Esophagus muscularis mucosa (tissue), 4 donors: ENCODE results near the gene ZMYND10. TPM values are rescaled to one million over a fixed set of nuclear protein-coding genes. Genes with fewer than 3 reads are reported as not detected.
A peak's percentile ranks its signal among the peaks of the same experiment; 100 is the strongest.

Experiments
- DNase-seq: peaks from one replicate; pipeline ENCODE4 v3.0.0-alpha.2; 2017; ENCODE audit errors: extremely low spot score
- H3K27ac ChIP-seq, 4 donors: fragments of 200-600 bp; sonication (generic); replicated peaks in 1 of 4; 1 replicate in 3 of 4; 2 replicates in 1 of 4; pipeline ENCODE4 v1.5.1; 2016 to 2019; ENCODE audit warnings: mild to moderate bottlenecking in 1 of 4
- H3K27me3 ChIP-seq, 4 donors: fragments of 200-600 bp; sonication (generic); one replicate each; pipeline versions ENCODE4 v1.5.1 to v1.6.0; 2016 to 2019
- H3K36me3 ChIP-seq, 4 donors: fragments of 200-600 bp; sonication (generic); one replicate each; pipeline ENCODE4 v1.5.1; 2016 to 2019
- H3K4me1 ChIP-seq, 4 donors: fragments of 200-600 bp; sonication (generic); one replicate each; pipeline ENCODE4 v1.5.1; 2016 to 2019
- H3K4me3 ChIP-seq, 4 donors: fragments of 200-600 bp; sonication (generic); 1 replicate in 2 of 4; 2 replicates in 2 of 4; pipeline ENCODE4 v1.5.1; 2016 to 2019; ENCODE audit warnings: mild to moderate bottlenecking in 4 of 4, moderate library complexity in 1 of 4
- H3K9me3 ChIP-seq, 4 donors: fragments of 200-600 bp; sonication (generic); 1 replicate in 3 of 4; 2 replicates in 1 of 4; pipeline ENCODE4 v1.5.1; 2016 to 2019
- CTCF ChIP-seq, 3 experiments: fragments of 200-600 bp in 2 of 3; fragments of 450-650 bp in 1 of 3; sonication (generic) in 2 of 3; IDR thresholded peaks; one replicate each; pipeline ENCODE4 v1.5.1; 2017 to 2019; ENCODE audit warnings: antibody characterized with exemption in 3 of 3, mild to moderate bottlenecking in 2 of 3, moderate library complexity in 1 of 3
- EP300 ChIP-seq: sonication (generic); formaldehyde crosslinking; IDR thresholded peaks from one replicate; pipeline ENCODE4 v1.6.1; 2017; ENCODE audit warnings: antibody characterized with exemption
- POLR2A ChIP-seq: fragments of 450-650 bp; IDR thresholded peaks from one replicate; pipeline ENCODE4 v1.6.1; 2017; ENCODE audit warnings: antibody characterized with exemption, moderate library complexity, mild to moderate bottlenecking, low read depth
- POLR2AphosphoS5 ChIP-seq, 2 donors: sonication (generic); formaldehyde crosslinking; IDR thresholded peaks; one replicate each; pipeline ENCODE4 v1.6.1; 2017; ENCODE audit warnings: antibody characterized with exemption in 2 of 2
- whole genome bisulfite sequencing: methylation state at CpG from one replicate; pipeline ENCODE4 v1.1.5; 2018; 5-methylcytosine and 5-hydroxymethylcytosine counted together
- intact Hi-C: fragments of 100-400 bp; cut with DNase I; formaldehyde crosslinking; loops from one replicate; pipeline ENCODE4 v1.15.1; 2023
- total RNA-seq, 4 donors: library from RNA; depleted of rRNA; stranded (reverse); fragments of >200 nt; gene quantifications; one replicate each; pipeline versions ENCODE4 v1.1.0 to v1.2.1, GENCODE V29; 2016

ZMYND10 gene
- total RNA-seq, 4 donors from 2014 or later, result 0.50 to 0.57 (median 0.52) TPM; not detected in 1

GRCh38 chr3:50304601-50305000 is 40.9 kb downstream of the ZMYND10 start:
- no peaks in the 10 kb centered on the region for H3K27me3 ChIP-seq
- H3K4me3 ChIP-seq, result no peak overlapping the region
- no peak for DNase-seq
- TF ChIP-seq EP300, result no peak
- TF ChIP-seq POLR2A, result no peak
- TF ChIP-seq POLR2AphosphoS5 (IDR thresholded peaks at IDR 0.05), result no peak
- TF ChIP-seq CTCF (IDR thresholded peaks at IDR 0.05), result no peak
- peaks cover 16 to 40% (median 37%) of the 10 kb centered on the region in 4 donors for H3K4me1 ChIP-seq
- no peaks in the 10 kb centered on the region for H3K9me3 ChIP-seq
- peaks cover 0 to 10% (median 4%) of the 10 kb centered on the region in 4 donors for H3K36me3 ChIP-seq
- intact Hi-C loops, result no loop called here
- no peak overlapping the region for H3K27ac ChIP-seq

GRCh38 chr3:50303013-50303815 is 42.3 kb downstream of the ZMYND10 start, which contains the start of gene HYAL1:
Gene HYAL1 (minus strand): TSS chr3:50303574. CDS start chr3:50302956, 618 bp downstream.
- peak within 1 kb of the TSS; percentile 28 to 53 (median 36) for H3K4me3 ChIP-seq
- intact Hi-C loops, result no loop called here
- TF ChIP-seq POLR2A (no peak), POLR2AphosphoS5 (IDR thresholded peaks at IDR 0.05) (peak; percentile 20 to 68)
- no peaks in the 10 kb centered on the region for H3K27me3 ChIP-seq
- 78% methylated on average over 4 of the region's 14 CpGs for WGBS
- peaks cover 23 to 48% (median 45%) of the 10 kb centered on the region in 4 donors for H3K4me1 ChIP-seq
- no peaks in the 10 kb centered on the region for H3K9me3 ChIP-seq
- DNase-seq, result no peak
- peaks cover 0 to 4% (median 0%) of the 10 kb centered on the region in 4 donors for H3K36me3 ChIP-seq
- H3K27ac ChIP-seq, result peak within 1 kb of the TSS; percentile 64 to 91 (median 70)

- intact Hi-C loops, result no loop called here
Observed at GRCh38 chr3:50302095-50303012, 43.2 kb downstream of the ZMYND10 start.

GRCh38 chr3:50300681-50301254 is 44.8 kb downstream of the ZMYND10 start:
- intact Hi-C loops, result no loop called here
- H3K36me3 ChIP-seq, result peaks cover 0 to 9% (median 2%) of the 10 kb centered on the region in 4 donors
- WGBS, result 91% methylated on average over 6 of the region's 6 CpGs
- peak overlapping the region in 3 of 4 donors; percentile 70 to 74 (median 74) for H3K4me3 ChIP-seq
- H3K4me1 ChIP-seq, result peaks cover 27 to 56% (median 52%) of the 10 kb centered on the region in 4 donors
- no peak for DNase-seq
- H3K9me3 ChIP-seq, result no peaks in the 10 kb centered on the region
- TF ChIP-seq EP300 (no peak), POLR2A (no peak), POLR2AphosphoS5 (IDR thresholded peaks at IDR 0.05) (no peak), CTCF (IDR thresholded peaks at IDR 0.05) (no peak)
- H3K27me3 ChIP-seq, result no peaks in the 10 kb centered on the region
- peak overlapping the region; percentile 86 to 93 (median 92) for H3K27ac ChIP-seq

More at GRCh38 chr3:50302095-50303012, 43.2 kb downstream of the ZMYND10 start:
- TF ChIP-seq CTCF (IDR thresholded peaks at IDR 0.05) (no peak), POLR2A (no peak)
- H3K27me3 ChIP-seq, result no peaks in the 10 kb centered on the region
- DNase-seq, result no peak
- peak overlapping the region; percentile 64 to 91 (median 70) for H3K27ac ChIP-seq
- no peaks in the 10 kb centered on the region for H3K9me3 ChIP-seq
- H3K36me3 ChIP-seq, result peaks cover 0 to 4% (median 0%) of the 10 kb centered on the region in 4 donors
- H3K4me3 ChIP-seq, result peak overlapping the region; percentile 28 to 53 (median 36)
- peaks cover 27 to 55% (median 52%) of the 10 kb centered on the region in 4 donors for H3K4me1 ChIP-seq
- 90% methylated on average over 14 of the region's 32 CpGs for WGBS
